Body of pancreas (tissue), 4 donors: Measurements from ENCODE around the gene AGA. TPM values are rescaled to one million over a fixed set of nuclear protein-coding genes. Genes with fewer than 3 reads are reported as not detected.
A peak's percentile ranks its signal among the peaks of the same experiment; 100 is the strongest.

Source experiments
- ATAC-seq: fragments of 150-250 bp; one replicate; pipeline ENCODE4 v1.9.1; 2016
- DNase-seq, 4 donors: peaks; one replicate each; pipeline ENCODE4 v3.0.0-alpha.2; 2019
- H3K27ac ChIP-seq, 4 donors: fragments of 200-600 bp; sonication (generic); 1 replicate in 3 of 4; 2 replicates in 1 of 4; pipeline versions ENCODE4 v1.5.1 to v1.6.1; 2016 to 2019; ENCODE audit warnings: mild to moderate bottlenecking in 1 of 4, mixed read lengths in 1 of 4, moderate library complexity in 1 of 4
- H3K27me3 ChIP-seq, 2 donors: fragments of 200-600 bp; sonication (generic); one replicate each; pipeline ENCODE4 v1.6.0; 2016; ENCODE audit warnings: mild to moderate bottlenecking in 1 of 2
- H3K36me3 ChIP-seq, 2 donors: fragments of 200-600 bp; sonication (generic); replicated peaks in 1 of 2; 2 replicates each; pipeline ENCODE4 v1.5.1; 2016; ENCODE audit warnings: low read depth in 2 of 2; ENCODE audit not compliant: insufficient read depth in 1 of 2
- H3K4me1 ChIP-seq: fragments of 200-600 bp; sonication (generic); one replicate; pipeline ENCODE4 v1.6.0; 2016
- H3K4me3 ChIP-seq, 2 donors: fragments of 200-600 bp; sonication (generic); 1 replicate in 1 of 2; 2 replicates in 1 of 2; pipeline ENCODE4 v1.5.1; 2016 to 2019
- H3K9me3 ChIP-seq, 3 donors: fragments of 200-600 bp; sonication (generic); 1 replicate in 2 of 3; 2 replicates in 1 of 3; pipeline ENCODE4 v1.5.1; 2016
- CTCF ChIP-seq, 7 experiments: fragments of 450-650 bp in 4 of 7; fragments of 200-600 bp in 3 of 7; sonication (generic) in 3 of 7; IDR thresholded peaks; one replicate each; pipeline ENCODE4 v1.5.1; 2016 to 2019; ENCODE audit warnings: antibody characterized with exemption in 7 of 7
- POLR2A ChIP-seq, 3 donors: fragments of 450-650 bp; IDR thresholded peaks; one replicate each; pipeline ENCODE4 v1.6.1; 2016; ENCODE audit warnings: antibody characterized with exemption in 3 of 3, mild to moderate bottlenecking in 2 of 3
- WGBS, 2 donors: methylation state at CpG; one replicate each; pipeline ENCODE4 v1.1.5; 2017; 5-methylcytosine and 5-hydroxymethylcytosine counted together
- intact Hi-C: fragments of 100-400 bp; cut with DNase I; formaldehyde crosslinking; loops from one replicate; pipeline ENCODE4 v1.15.1; 2023
- total RNA-seq, 2 donors: library from RNA; depleted of rRNA; stranded (reverse); fragments of >200 nt; gene quantifications; one replicate each; pipeline ENCODE4 v1.1.0, GENCODE V29; 2016

The AGA gene
- total RNA-seq, 2 donors from 2014 or later, result 10.4 to 15.2 TPM

- no peaks in the 10 kb centered on the region for H3K36me3 ChIP-seq
- intact Hi-C loops, result no loop called here
- H3K27ac ChIP-seq, result no peak overlapping the region
- TF ChIP-seq CTCF (IDR thresholded peaks at IDR 0.05), result no peak
- no peak for TF ChIP-seq POLR2A (IDR thresholded peaks at IDR 0.05)
- no peaks in the 10 kb centered on the region for H3K27me3 ChIP-seq
- ATAC-seq, result no peak
- peaks cover 0 to 4% (median 0%) of the 10 kb centered on the region in 3 donors for H3K9me3 ChIP-seq
- no peak for DNase-seq
- H3K4me3 ChIP-seq, result no peak overlapping the region
- H3K4me1 ChIP-seq, result peaks cover 3% of the 10 kb centered on the region
These were observed 40.1 kb upstream of the AGA start for GRCh38 chr4:177482367-177482766.

GRCh38 chr4:177480795-177481194 is 38.6 kb upstream of the AGA start:
- Histone ChIP-seq H3K4me3 (no peak overlapping the region), H3K36me3 (no peaks in the 10 kb centered on the region), H3K27ac (no peak overlapping the region), H3K4me1 (peaks cover 3% of the 10 kb centered on the region), H3K9me3 (peaks cover 0 to 4% (median 0%) of the 10 kb centered on the region in 3 donors), H3K27me3 (no peaks in the 10 kb centered on the region)
- no peak for TF ChIP-seq CTCF (IDR thresholded peaks at IDR 0.05)
- no peak for DNase-seq
- intact Hi-C loops, result no loop called here
- WGBS, 2 donors, result 99 to 100% methylated on average over 2 of the region's 2 CpGs
- ATAC-seq, result no peak

GRCh38 chr4:177479063-177479462 is 36.8 kb upstream of the AGA start:
- WGBS, 2 donors, result 62 to 78% methylated on average over 4 of the region's 4 CpGs
- H3K9me3 ChIP-seq, result no peaks in the 10 kb centered on the region
- H3K4me3 ChIP-seq, result no peak overlapping the region
- no peak for TF ChIP-seq POLR2A (IDR thresholded peaks at IDR 0.05)
- no peak for TF ChIP-seq CTCF (IDR thresholded peaks at IDR 0.05)
- no peaks in the 10 kb centered on the region for H3K36me3 ChIP-seq
- no peak for ATAC-seq
- peaks cover 3% of the 10 kb centered on the region for H3K4me1 ChIP-seq
- no peak for DNase-seq
- intact Hi-C loops, result no loop called here
- H3K27me3 ChIP-seq, result no peaks in the 10 kb centered on the region
- H3K27ac ChIP-seq, result peak overlapping the region in 2 of 4 donors; percentile 25 to 29

GRCh38 chr4:177478496-177478895 is 36.3 kb upstream of the AGA start:
- Histone ChIP-seq H3K36me3 (no peaks in the 10 kb centered on the region), H3K9me3 (no peaks in the 10 kb centered on the region), H3K27ac (peak overlapping the region in 2 of 4 donors; percentile 25 to 29), H3K4me1 (peaks cover 3% of the 10 kb centered on the region), H3K27me3 (no peaks in the 10 kb centered on the region), H3K4me3 (no peak overlapping the region)
- WGBS, 2 donors, result 31 to 33% methylated on average over 2 of the region's 2 CpGs
- no peak for DNase-seq
- intact Hi-C loops, result no loop called here
- TF ChIP-seq CTCF (IDR thresholded peaks at IDR 0.05), result no peak
- no peak for TF ChIP-seq POLR2A (IDR thresholded peaks at IDR 0.05)
- peak; percentile 50 for ATAC-seq

- Histone ChIP-seq H3K27ac (no peak overlapping the region), H3K4me3 (no peak overlapping the region), H3K9me3 (no peaks in the 10 kb centered on the region), H3K36me3 (no peaks in the 10 kb centered on the region), H3K27me3 (no peaks in the 10 kb centered on the region), H3K4me1 (peaks cover 3% of the 10 kb centered on the region)
- WGBS, 2 donors, result 88 to 90% methylated on average over 1 of the region's 1 CpG
- ATAC-seq (no peak), DNase-seq (no peak)
- intact Hi-C loops, result no loop called here
- TF ChIP-seq CTCF (IDR thresholded peaks at IDR 0.05), result no peak
- TF ChIP-seq POLR2A (IDR thresholded peaks at IDR 0.05), result no peak
These were observed 31.8 kb upstream of the AGA start for GRCh38 chr4:177473991-177474390.
